ENCODE results near the gene ENAM.
"Not testable (repeated sequence)": the region's sequence is repeated elsewhere in the genome, so short reads cannot be mapped to it uniquely, and the experiment has no call there.

Gene ENAM

GRCh38 chr4:70676554-70677090, 48.1 kb downstream of the ENAM start:
- DNase-seq (ENCODE audit: low spot score): no peak

- DNase-seq (ENCODE audit: low spot score): no peak
These were observed 49.9 kb downstream of the ENAM start for GRCh38 chr4:70678383-70678999.

- DNase-seq (ENCODE audit: low spot score): no peak
These were observed 52.4 kb downstream of the ENAM start for GRCh38 chr4:70680934-70681333.

GRCh38 chr4:70681704-70682103, 53.2 kb downstream of the ENAM start:
- no peak for DNase-seq (ENCODE audit: low spot score)

- DNase-seq (ENCODE audit: low spot score): not testable (repeated sequence)
These were observed 53.6 kb downstream of the ENAM start for GRCh38 chr4:70682142-70682541.

GRCh38 chr4:70687392-70687791, 58.8 kb downstream of the ENAM start:
- DNase-seq (ENCODE audit: low spot score): no peak

GRCh38 chr4:70687821-70688794, 59.6 kb downstream of the ENAM start, which contains the start of gene UTP3:
Gene UTP3, plus strand, starts transcription at chr4:70688532. Its CDS starts 146 bp downstream, at chr4:70688678.
- peak; percentile 58 for DNase-seq (ENCODE audit: low spot score)

GRCh38 chr4:70688795-70689231, 60.3 kb downstream of the ENAM start:
- DNase-seq (ENCODE audit: low spot score): no peak

- DNase-seq (ENCODE audit: low spot score): no peak
These were observed 63.1 kb downstream of the ENAM start for GRCh38 chr4:70691661-70692060.

- not testable (repeated sequence) for DNase-seq (ENCODE audit: low spot score)
These were observed 66.1 kb downstream of the ENAM start for GRCh38 chr4:70694633-70695032.

Data from HuH-7.5 (cell line).